HEK293 (cell line): Measurements from ENCODE around the gene TGFBRAP1.

Source experiments
- CTCF ChIA-PET: fragments of 350-600 bp; formaldehyde crosslinking; extraction: SDS; loops from one replicate; lab custom pipeline; 2021; ENCODE audit warnings: antibody characterized with exemption; lab: Yijun Ruan, JAX
- POLR2A ChIA-PET: fragments of 300-600 bp; formaldehyde crosslinking; extraction: SDS; loops from one replicate; lab custom pipeline; 2020; ENCODE audit warnings: antibody characterized with exemption, inconsistent platforms; lab: Yijun Ruan, JAX
- H3K27ac ChIP-seq: fragments of 200-500 bp; sonication (Bioruptor generic); 2 replicates; pipeline ENCODE4 v1.5.1; 2014; ENCODE audit warnings: low read depth, low read length, control low read depth, inconsistent platforms; ENCODE audit errors: extremely low read depth
- H3K36me3 ChIP-seq, 2 experiments: fragments of 200-500 bp in 1 of 2; sonication (Bioruptor generic) in 1 of 2; 1 replicate in 1 of 2; 2 replicates in 1 of 2; pipeline ENCODE4 v1.5.1; 2014 to 2017; ENCODE audit warnings: inconsistent platforms in 2 of 2, low read length in 2 of 2; ENCODE audit not compliant: control insufficient read depth in 2 of 2, insufficient read depth in 1 of 2
- H3K4me1 ChIP-seq: fragments of 200-500 bp; sonication (Bioruptor generic); 2 replicates; pipeline ENCODE4 v1.5.1; 2014; ENCODE audit warnings: mild to moderate bottlenecking, low read length, inconsistent platforms; ENCODE audit not compliant: control insufficient read depth, insufficient read depth
- H3K4me3 ChIP-seq: 2 replicates; pipeline ENCODE4 v1.5.1; 2011; ENCODE audit warnings: low read depth, mild to moderate bottlenecking, control low read depth, low read length, moderate library complexity
- H3K9me3 ChIP-seq: fragments of 200-500 bp; sonication (Bioruptor generic); 2 replicates; pipeline ENCODE4 v1.5.1; 2014; ENCODE audit warnings: low read depth, low read length, inconsistent platforms; ENCODE audit not compliant: control insufficient read depth, insufficient read depth
- PRDM2 ChIP-seq: fragments of 450-650 bp; formaldehyde crosslinking; IDR thresholded peaks from 2 replicates; pipeline ENCODE4 v1.5.1; 2016; ENCODE audit warnings: missing biosample characterization, missing genetic modification characterization, borderline replicate concordance
- SETDB1 ChIP-seq: IDR thresholded peaks from one replicate; pipeline ENCODE4 v1.6.1; 2017; ENCODE audit warnings: mild to moderate bottlenecking, low read length, moderate library complexity, mixed read lengths; ENCODE audit not compliant: insufficient read length
- SP2 ChIP-seq: fragments of 450-650 bp; formaldehyde crosslinking; IDR thresholded peaks from 2 replicates; pipeline ENCODE4 v1.5.1; 2016; ENCODE audit warnings: missing biosample characterization, missing genetic modification characterization
- ZNF121 ChIP-seq: fragments of 450-650 bp; formaldehyde crosslinking; IDR thresholded peaks from 2 replicates; pipeline ENCODE4 v1.5.1; 2016; ENCODE audit warnings: missing biosample characterization, missing genetic modification characterization
- ZNF146 ChIP-seq: fragments of 450-650 bp; formaldehyde crosslinking; IDR thresholded peaks from 2 replicates; pipeline ENCODE4 v1.5.1; 2016; ENCODE audit warnings: missing biosample characterization, missing genetic modification characterization
- ZNF404 ChIP-seq: fragments of 450-650 bp; formaldehyde crosslinking; IDR thresholded peaks from 2 replicates; pipeline ENCODE4 v1.5.1; 2017; ENCODE audit warnings: missing biosample characterization, missing genetic modification characterization
- ZNF48 ChIP-seq: fragments of 450-650 bp; formaldehyde crosslinking; IDR thresholded peaks from 2 replicates; pipeline ENCODE4 v1.5.1; 2016; ENCODE audit warnings: missing biosample characterization, missing genetic modification characterization
- ZNF488 ChIP-seq: fragments of 450-650 bp; formaldehyde crosslinking; IDR thresholded peaks from 2 replicates; pipeline ENCODE4 v1.5.1; 2016; ENCODE audit warnings: missing biosample characterization, missing genetic modification characterization
- ZNF596 ChIP-seq: fragments of 450-650 bp; IDR thresholded peaks from 2 replicates; pipeline ENCODE4 v1.5.0; 2018; ENCODE audit warnings: missing biosample characterization, mild to moderate bottlenecking, missing genetic modification characterization, moderate library complexity
- ZNF707 ChIP-seq: fragments of 450-650 bp; formaldehyde crosslinking; IDR thresholded peaks from 2 replicates; pipeline ENCODE4 v1.5.1; 2016; ENCODE audit warnings: missing biosample characterization, missing genetic modification characterization
- ZNF768 ChIP-seq: fragments of 450-650 bp; formaldehyde crosslinking; IDR thresholded peaks from 2 replicates; pipeline ENCODE4 v1.5.1; 2018; ENCODE audit warnings: missing biosample characterization, mild to moderate bottlenecking, missing genetic modification characterization
- ZSCAN18 ChIP-seq: fragments of 450-650 bp; formaldehyde crosslinking; IDR thresholded peaks from 2 replicates; pipeline ENCODE4 v1.5.1; 2016; ENCODE audit warnings: missing biosample characterization, missing genetic modification characterization

Gene TGFBRAP1

GRCh38 chr2:105325389-105325963 is 4.1 kb downstream of the TGFBRAP1 start (continued):
- TF ChIP-seq ZNF488 (tag by site-specific recombination), result no peak

GRCh38 chr2:105324732-105325131 is 4.8 kb downstream of the TGFBRAP1 start:
- POLR2A ChIA-PET, result no interaction called here
- H3K27ac ChIP-seq, result no peak overlapping the region
- CTCF ChIA-PET, result interaction anchor here (0.9 to 1.0 kb wide), 2 partner anchors 21 to 30 kb away, joined by 3 to 5 read pairs; no protein-coding TSS in a partner anchor

More at GRCh38 chr2:105324732-105325131, 4.8 kb downstream of the TGFBRAP1 start:
- TF ChIP-seq ZNF768 (tag by site-specific recombination), result no peak
- TF ChIP-seq SP2 (tag by site-specific recombination), result no peak
- TF ChIP-seq ZNF121 (tag by site-specific recombination), result no peak
- no peak for TF ChIP-seq ZNF404 (tag by site-specific recombination)
- TF ChIP-seq ZNF596 (tag by site-specific recombination), result no peak
- TF ChIP-seq ZSCAN18 (tag by site-specific recombination), result no peak
- no peak for TF ChIP-seq SETDB1
- no peak for TF ChIP-seq ZNF48 (tag by site-specific recombination)
- no peak for TF ChIP-seq ZNF146 (tag by site-specific recombination)
- TF ChIP-seq PRDM2, result no peak
- no peak for TF ChIP-seq ZNF707 (tag by site-specific recombination)
- H3K4me1 ChIP-seq, result peaks cover 12% of the 10 kb centered on the region
- H3K36me3 ChIP-seq, result peaks cover 0 to 5% of the 10 kb centered on the region in 2 experiments; a peak in 1 of 3 replicates
- no peak overlapping the region for H3K4me3 ChIP-seq
- H3K9me3 ChIP-seq, result no peaks in the 10 kb centered on the region
